AML-193 (cell line): ENCODE data around the gene CRY1.
"Not testable (repeated sequence)": the region's sequence is repeated elsewhere in the genome, so short reads cannot be mapped to it uniquely, and the experiment has no call there.

ENCODE experiments used
- DNase-seq, 2 experiments: peaks; one replicate each; lab custom pipeline; 2025; lab: John Stamatoyannopoulos, UW

CRY1 gene

GRCh38 chr12:107108995-107109508, 15.7 kb upstream of the CRY1 start:
- no peak for DNase-seq

- DNase-seq = not testable (repeated sequence)
Observed at GRCh38 chr12:107108366-107108765, 15.0 kb upstream of the CRY1 start.

- DNase-seq = no peak
Observed at GRCh38 chr12:107107381-107107780, 14.0 kb upstream of the CRY1 start.

- DNase-seq = no peak
Observed at GRCh38 chr12:107106241-107107025, 13.1 kb upstream of the CRY1 start.

GRCh38 chr12:107105410-107105703, 12.0 kb upstream of the CRY1 start:
- DNase-seq = no peak

GRCh38 chr12:107103516-107103915, 10.2 kb upstream of the CRY1 start:
- DNase-seq = no peak

GRCh38 chr12:107103097-107103496, 9.7 kb upstream of the CRY1 start:
- no peak for DNase-seq

GRCh38 chr12:107102294-107102693, 8.9 kb upstream of the CRY1 start:
- DNase-seq = no peak

- no peak for DNase-seq
Observed at GRCh38 chr12:107101651-107102050, 8.3 kb upstream of the CRY1 start.

GRCh38 chr12:107099917-107100316, 6.6 kb upstream of the CRY1 start:
- no peak for DNase-seq

GRCh38 chr12:107096571-107096970, 3.2 kb upstream of the CRY1 start:
- DNase-seq = no peak

- DNase-seq = no peak
Observed at GRCh38 chr12:107094183-107094448, 767 bp upstream of the CRY1 start.

GRCh38 chr12:107092669-107093416, 506 bp downstream of the CRY1 start:
- no peak for DNase-seq

- peak; percentile 77 to 80 for DNase-seq
Observed at GRCh38 chr12:107091989-107092641, 1.2 kb downstream of the CRY1 start.

- DNase-seq = no peak
Observed at GRCh38 chr12:107091381-107091780, 2.0 kb downstream of the CRY1 start.

- no peak for DNase-seq
Observed at GRCh38 chr12:107090711-107091110, 2.6 kb downstream of the CRY1 start.

GRCh38 chr12:107088912-107089311, 4.4 kb downstream of the CRY1 start:
- DNase-seq = no peak

- DNase-seq = no peak
Observed at GRCh38 chr12:107086314-107086713, 7.0 kb downstream of the CRY1 start.

GRCh38 chr12:107081778-107082177, 11.6 kb downstream of the CRY1 start:
- DNase-seq = no peak

GRCh38 chr12:107080299-107080698, 13.1 kb downstream of the CRY1 start:
- peak in 1 of 2 experiments; percentile 3 for DNase-seq

- DNase-seq = peak; percentile 36 to 39
Observed at GRCh38 chr12:107079172-107080011, 14.0 kb downstream of the CRY1 start.

- not testable (repeated sequence) for DNase-seq
Observed at GRCh38 chr12:107073266-107073665, 20.1 kb downstream of the CRY1 start.
